ENCODE measurements around the gene C1orf21. TPM values are rescaled to one million over a fixed set of nuclear protein-coding genes. Genes with fewer than 3 reads are reported as not detected.
A peak's percentile ranks its signal among the peaks of the same experiment; 100 is the strongest.

C1orf21 gene
- total RNA-seq, 4 donors from 2014 or later: 106 to 206 (median 154) TPM

DNA sequence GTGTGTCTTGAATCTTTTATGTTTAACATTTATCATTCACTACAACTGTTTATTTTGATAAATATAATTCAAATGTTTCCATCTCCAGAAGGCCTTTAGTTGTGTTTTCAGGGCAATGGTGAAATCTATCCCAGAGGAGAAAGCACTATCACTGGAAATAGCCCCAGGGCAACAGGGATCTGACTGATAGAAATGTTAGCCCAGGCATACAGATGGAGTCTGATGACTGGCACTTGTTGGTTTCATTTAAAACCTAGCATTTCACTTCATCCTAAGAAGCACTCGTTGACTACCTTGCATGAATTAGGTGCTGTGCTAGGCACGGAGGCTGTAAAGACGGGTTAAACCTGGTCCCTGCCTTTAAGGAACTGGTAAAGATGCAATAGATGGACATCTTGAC lies 103.1 kb downstream of the C1orf21 start:
- peaks cover 97 to 99% of the 10 kb centered on the region in 2 donors for H3K4me1 ChIP-seq

GRCh38 chr1:184492536-184492935 lies 105.7 kb downstream of the C1orf21 start:
- Histone ChIP-seq H3K4me3 (no peak overlapping the region), H3K27me3 (no peaks in the 10 kb centered on the region), H3K27ac (peak overlapping the region; percentile 90 to 96 (median 91)), H3K36me3 (no peaks in the 10 kb centered on the region), H3K9me3 (no peaks in the 10 kb centered on the region), H3K4me1 (peaks cover 95 to 98% of the 10 kb centered on the region in 2 donors)
- ATAC-seq (peak in 1 of 2 donors; percentile 11), DNase-seq (no peak)
- intact Hi-C loops (cut with DNase I; ENCODE audit: low total_unique reads): loop anchor here (5.0 kb wide), 1 partner anchor 70 kb away; no protein-coding TSS in a partner anchor
- in situ Hi-C loops (cut with MboI; ENCODE audit: low sequenced_read_pairs in 4 of 4): loop anchor here in 2 of 4 donors (25.0 kb wide), 2 partner anchors 105 to 170 kb away; partner anchors contain the start of gene C1orf21 (in 1 of the 2)
- TF ChIP-seq CTCF (IDR thresholded peaks at IDR 0.05 in 4 of 5, conservative IDR thresholded peaks at IDR 0.05 in 1 of 5) (no peak), POLR2A (IDR thresholded peaks at IDR 0.05) (no peak)

More for the DNA sequence above, 103.1 kb downstream of the C1orf21 start:
- TF ChIP-seq POLR2A (IDR thresholded peaks at IDR 0.05) (no peak), CTCF (IDR thresholded peaks at IDR 0.05 in 4 of 5, conservative IDR thresholded peaks at IDR 0.05 in 1 of 5) (no peak)
- Histone ChIP-seq H3K36me3 (no peaks in the 10 kb centered on the region), H3K9me3 (no peaks in the 10 kb centered on the region), H3K27ac (peak overlapping the region; percentile 90 to 96 (median 91)), H3K4me3 (no peak overlapping the region), H3K27me3 (no peaks in the 10 kb centered on the region)
- in situ Hi-C loops (cut with MboI; ENCODE audit: low sequenced_read_pairs in 4 of 4) (loop anchor here in 3 of 4 donors (10.0 to 25.0 kb wide), 4 partner anchors 95 to 172 kb away; partner anchors contain the start of gene C1orf21 (in 1 of the 3)), intact Hi-C loops (cut with DNase I; ENCODE audit: low total_unique reads) (loop anchor here (5.0 kb wide), 1 partner anchor 72 kb away; no protein-coding TSS in a partner anchor)
- DNase-seq (no peak), ATAC-seq (no peak)

DNA sequence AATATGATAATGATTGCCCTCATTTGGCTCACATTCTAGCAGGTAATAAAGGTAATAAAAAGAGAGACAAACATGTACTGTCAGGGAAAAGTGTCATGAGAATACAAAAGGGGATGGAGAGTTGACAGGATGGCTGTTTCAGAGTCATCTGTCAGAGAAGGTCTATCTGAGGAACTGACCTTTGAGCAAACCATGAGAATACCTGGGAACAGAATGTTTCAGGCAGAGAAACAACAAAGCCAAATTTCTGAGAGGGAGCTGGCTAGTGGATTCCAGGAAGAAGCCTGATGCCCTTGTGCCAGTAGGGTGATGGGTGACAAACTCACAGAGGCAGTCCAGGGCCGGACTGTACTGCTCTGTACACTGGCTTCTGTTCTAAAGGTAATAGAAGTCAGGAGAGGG lies 107.2 kb downstream of the C1orf21 start:
- TF ChIP-seq POLR2A (IDR thresholded peaks at IDR 0.05) (peak in 1 of 2 donors; percentile 21), CTCF (IDR thresholded peaks at IDR 0.05 in 4 of 5, conservative IDR thresholded peaks at IDR 0.05 in 1 of 5) (no peak)
- H3K9me3 ChIP-seq: no peaks in the 10 kb centered on the region
- peak; percentile 88 to 90 for DNase-seq
- in situ Hi-C loops (cut with MboI; ENCODE audit: low sequenced_read_pairs in 4 of 4) (loop anchor here in 2 of 4 donors (25.0 kb wide), 2 partner anchors 107 to 168 kb away; partner anchors contain the start of gene C1orf21 (in 1 of the 2)), intact Hi-C loops (cut with DNase I; ENCODE audit: low total_unique reads) (loop anchor here (5.0 kb wide), 1 partner anchor 68 kb away; no protein-coding TSS in a partner anchor)
- H3K4me1 ChIP-seq: peaks cover 95 to 99% of the 10 kb centered on the region in 2 donors
- no peaks in the 10 kb centered on the region for H3K27me3 ChIP-seq
- no peaks in the 10 kb centered on the region for H3K36me3 ChIP-seq
- peak overlapping the region; percentile 90 to 96 (median 91) for H3K27ac ChIP-seq
- H3K4me3 ChIP-seq: peak overlapping the region in 2 of 4 donors; percentile 5 to 17
- peak; percentile 78 to 82 for ATAC-seq

DNA sequence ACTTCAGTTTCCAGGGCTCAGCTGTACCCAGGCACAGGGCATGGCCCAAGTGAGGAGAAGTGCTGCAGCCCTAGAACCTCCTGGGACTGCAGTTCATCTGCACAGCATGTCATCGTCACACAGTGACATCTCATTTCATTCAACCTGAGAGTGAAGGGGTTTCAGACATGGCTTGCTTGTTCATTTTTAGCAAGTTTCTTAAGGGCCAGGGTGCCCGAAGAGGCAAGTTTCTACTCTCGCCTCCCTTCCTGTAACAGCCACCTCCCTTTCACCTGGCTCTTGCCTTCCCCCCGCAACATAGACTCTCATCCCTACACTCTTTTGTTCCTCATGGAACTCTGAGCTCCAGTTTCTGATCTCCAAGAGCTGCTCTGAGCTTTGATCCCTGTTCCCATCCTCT lies 108.1 kb downstream of the C1orf21 start:
- Histone ChIP-seq H3K9me3 (no peaks in the 10 kb centered on the region), H3K4me1 (peaks cover 95 to 99% of the 10 kb centered on the region in 2 donors), H3K4me3 (peak overlapping the region in 1 of 4 donors; percentile 17), H3K27me3 (no peaks in the 10 kb centered on the region), H3K27ac (peak overlapping the region; percentile 90 to 96 (median 91)), H3K36me3 (no peaks in the 10 kb centered on the region)
- DNase-seq: no peak
- in situ Hi-C loops (cut with MboI; ENCODE audit: low sequenced_read_pairs in 4 of 4) (loop anchor here in 2 of 4 donors (25.0 kb wide), 2 partner anchors 108 to 167 kb away; partner anchors contain the start of gene C1orf21 (in 1 of the 2)), intact Hi-C loops (cut with DNase I; ENCODE audit: low total_unique reads) (loop anchor here (5.0 kb wide), 1 partner anchor 67 kb away; no protein-coding TSS in a partner anchor)
- ATAC-seq: no peak
- no peak for TF ChIP-seq POLR2A (IDR thresholded peaks at IDR 0.05)
- no peak for TF ChIP-seq CTCF (IDR thresholded peaks at IDR 0.05 in 4 of 5, conservative IDR thresholded peaks at IDR 0.05 in 1 of 5)

Data from gastrocnemius medialis (tissue), 4 donors.